ENCODE data around the gene PBX3. TPM values are rescaled to one million over a fixed set of nuclear protein-coding genes. Genes with fewer than 3 reads are reported as not detected.

PBX3 gene
- total and polyA plus RNA-seq, 2 of the 13 experiments (the other 11 are each of a cell fraction or from before 2014, with no cell fraction given) = 6.0 to 11.2 TPM

- no peak for TF ChIP-seq CREM (IDR thresholded peaks at IDR 0.05)
- no peak for TF ChIP-seq CREM (CRISPR knock-in tag; IDR thresholded peaks at IDR 0.05)
These were observed 222.7 kb downstream of the PBX3 start (continued) for GRCh38 chr9:125969868-125970267.

- Histone ChIP-seq H3K4me1 (ENCODE audit: insufficient read depth, low read length) (no peaks in the 10 kb centered on the region), H3K27me3 (ENCODE audit: control insufficient read depth in 1 of 2, insufficient read depth in 2 of 2, low read length in 2 of 2) (no peaks in the 10 kb centered on the region), H3K4me3 (replicated peaks in 1 of 3; ENCODE audit: insufficient read depth in 1 of 3, low read depth in 2 of 3, low read length in 3 of 3) (no peak overlapping the region), H4K20me1 (ENCODE audit: insufficient read depth, low read length) (no peaks in the 10 kb centered on the region), H3K79me2 (ENCODE audit: insufficient read depth, low read length) (no peaks in the 10 kb centered on the region), H3K4me2 (ENCODE audit: low read depth, low read length) (no peak overlapping the region), H3K36me3 (replicated peaks in 1 of 2; ENCODE audit: control insufficient read depth in 1 of 2, insufficient read depth in 2 of 2, low read length in 2 of 2) (0 out of 5 replicates have a peak, but pooled peaks cover 0 to 2% of the 10 kb centered on the region in 2 experiments), H3K27ac (ENCODE audit: extremely low read length, insufficient read depth, low read length) (no peak overlapping the region), H3K9ac (ENCODE audit: insufficient read depth, low read depth, low read length) (no peak overlapping the region), H3K9me3 (ENCODE audit: low read length) (no peaks in the 10 kb centered on the region), H2AFZ (ENCODE audit: low read length) (no peak overlapping the region)
- FAIRE-seq = no peak
- ChIA-PET POLR2A (no interaction called here), CTCF (ENCODE audit: low intra/inter-chr PET ratio, low total read pairs) (no interaction called here)
- in situ Hi-C loops (cut with HindIII; ENCODE audit: extremely low pct_ligation_motif_present, low pct_unique_long_range_greater_than_20kb) = no loop called here
- no TSS peak for BruUV-seq (replicated peaks)
- TF ChIP-seq PLRG1 (conservative IDR thresholded peaks at IDR 0.05) = no peak
- no peak for TF ChIP-seq ZNF784 (CRISPR knock-in tag; IDR thresholded peaks at IDR 0.05; ENCODE audit: borderline replicate concordance)
- no peak for TF ChIP-seq FOSL1 (CRISPR knock-in tag; IDR thresholded peaks at IDR 0.05; ENCODE audit: borderline replicate concordance)
- no peak for TF ChIP-seq ZNF274 (CRISPR knock-in tag; IDR thresholded peaks at IDR 0.05)
- no peak for TF ChIP-seq FOXC1 (CRISPR knock-in tag; IDR thresholded peaks at IDR 0.05; ENCODE audit: borderline replicate concordance)
- TF ChIP-seq GMEB2 (CRISPR knock-in tag; IDR thresholded peaks at IDR 0.05; ENCODE audit: low read depth) = no peak
- no peak for TF ChIP-seq ZNF430 (CRISPR knock-in tag; IDR thresholded peaks at IDR 0.05)
- no peak for TF ChIP-seq ZNF644 (CRISPR knock-in tag; IDR thresholded peaks at IDR 0.05; ENCODE audit: low read depth)
- TF ChIP-seq ZNF609 (CRISPR knock-in tag; IDR thresholded peaks at IDR 0.05; ENCODE audit: borderline replicate concordance) = no peak
- no peak for TF ChIP-seq SYNCRIP (IDR thresholded peaks at IDR 0.05; ENCODE audit: insufficient read depth, low read depth, low read length)
- TF ChIP-seq NFIC (IDR thresholded peaks at IDR 0.05; ENCODE audit: low read length) = no peak
- TF ChIP-seq ZNF800 (CRISPR knock-in tag; IDR thresholded peaks at IDR 0.05) = no peak
- WGBS (ENCODE audit: low lambda C conversion rate) = 83% methylated on average over 3 of the region's 5 CpGs
- DNase-seq (ENCODE audit: low spot score) = no peak
- intact Hi-C loops (cut with micrococcal nuclease; ENCODE audit: unreplicated experiment) = no loop called here
- no peak for ATAC-seq
These were observed 223.2 kb downstream of the PBX3 start for GRCh38 chr9:125970340-125970739.

Measured in HepG2 (cell line).